GM18507 (cell line): ENCODE data around the gene FBXW11.
"Not testable (repeated sequence)": the region's sequence is repeated elsewhere in the genome, so short reads cannot be mapped to it uniquely, and the experiment has no call there.

Source experiments
- DNase-seq: peaks from one replicate; pipeline ENCODE4 v3.0.0; 2011; ENCODE audit warnings: low read depth; ENCODE audit not compliant: insufficient read length; ENCODE audit errors: extremely low spot score
- FAIRE-seq: peaks from 2 replicates; lab custom pipeline; 2011; peaks lifted over from hg19 to GRCh38; lab: Jason Lieb, UNC

Gene FBXW11

DNA sequence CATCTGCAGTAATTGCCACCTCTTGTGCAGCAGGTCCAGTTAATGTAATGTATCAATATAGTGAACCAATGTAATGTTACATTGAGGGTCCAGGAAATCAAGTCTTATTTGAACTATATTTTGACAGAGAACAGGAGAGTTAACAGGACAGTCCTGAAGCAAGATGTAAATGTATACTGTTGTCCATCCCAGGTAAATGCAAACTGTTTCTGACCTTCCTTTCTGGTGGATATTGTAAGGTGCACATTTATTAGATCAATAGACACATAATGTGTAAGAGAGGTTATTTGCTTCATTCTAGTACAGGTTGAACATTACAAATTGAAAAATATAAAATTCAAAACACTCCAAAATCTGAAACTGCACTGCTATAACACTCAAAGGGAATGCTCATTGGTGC is 23.4 kb upstream of the FBXW11 start:
- FAIRE-seq (no peak), DNase-seq (no peak)

DNA sequence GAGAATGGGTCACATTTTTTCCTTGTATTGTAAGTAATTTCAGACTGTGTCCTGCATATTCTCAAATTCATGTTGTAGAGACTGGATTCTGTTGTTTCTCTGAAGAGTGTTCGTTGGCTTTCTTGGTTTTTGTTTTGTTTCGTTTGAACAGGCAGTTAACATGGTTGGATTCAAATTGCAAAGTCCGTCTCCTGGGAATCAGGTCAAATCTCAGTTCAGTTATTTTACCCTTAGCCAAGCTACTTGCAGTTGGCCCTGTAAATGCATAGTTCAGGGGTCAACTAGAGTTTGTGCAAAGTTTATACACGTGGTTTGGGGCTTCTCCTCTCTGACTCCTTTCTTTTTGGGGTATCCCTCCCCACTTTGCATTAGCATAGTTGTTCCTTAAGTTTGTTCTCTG is 21.7 kb upstream of the FBXW11 start:
- FAIRE-seq (no peak), DNase-seq (no peak)

DNA sequence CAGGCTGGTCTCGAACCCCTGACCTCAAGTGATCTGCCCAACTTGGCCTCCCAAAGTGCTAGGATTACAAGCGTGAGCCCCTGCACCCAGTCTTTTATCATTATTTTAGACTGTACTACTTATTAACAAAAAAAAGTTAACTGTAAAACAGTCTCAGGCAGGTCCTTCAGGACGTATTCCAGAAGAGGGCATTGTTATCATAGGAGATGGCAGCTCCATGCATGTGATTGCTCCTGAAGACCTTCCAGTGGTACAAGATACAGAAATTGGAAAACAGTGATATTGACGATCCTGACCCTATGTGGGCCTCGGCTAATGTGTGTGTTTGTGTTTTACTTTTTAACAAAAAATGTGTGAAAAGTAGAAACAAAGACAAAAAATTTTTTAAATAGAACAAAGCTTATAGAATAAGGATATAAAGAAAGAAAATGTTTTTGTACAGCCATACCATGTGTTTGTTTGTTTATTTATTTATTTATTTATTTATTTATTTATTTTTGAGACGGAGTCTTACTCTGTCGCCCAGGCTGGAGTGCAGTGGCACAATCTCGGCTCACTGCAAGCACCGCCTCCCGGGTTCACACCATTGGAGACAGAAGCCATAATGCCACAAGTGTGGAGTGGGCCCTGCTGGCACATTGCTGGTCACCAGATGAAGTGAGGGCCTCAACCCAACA is 13.8 kb upstream of the FBXW11 start:
- DNase-seq, result not testable (repeated sequence)

DNA sequence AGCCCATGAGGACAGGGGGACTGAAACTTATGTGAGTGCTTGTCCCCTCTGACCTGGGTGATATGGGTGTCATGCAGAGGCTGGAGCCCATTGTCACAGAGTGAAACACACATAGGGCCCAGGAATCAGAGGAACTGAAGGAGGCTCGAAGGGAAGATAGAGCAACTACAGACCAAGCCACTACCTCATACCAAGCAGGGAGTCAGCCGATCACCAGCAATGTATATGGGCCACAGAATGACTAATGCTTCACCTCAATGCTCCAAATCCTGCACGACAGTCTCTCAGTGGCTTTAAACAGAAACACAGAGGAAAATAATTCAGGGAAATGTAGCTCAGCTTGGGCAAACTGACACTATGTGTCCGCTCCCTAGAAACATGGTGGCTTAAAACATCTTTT is 8.9 kb upstream of the FBXW11 start:
- FAIRE-seq, result no peak

More for the DNA sequence above, 13.8 kb upstream of the FBXW11 start:
- not testable (repeated sequence) for FAIRE-seq

DNA sequence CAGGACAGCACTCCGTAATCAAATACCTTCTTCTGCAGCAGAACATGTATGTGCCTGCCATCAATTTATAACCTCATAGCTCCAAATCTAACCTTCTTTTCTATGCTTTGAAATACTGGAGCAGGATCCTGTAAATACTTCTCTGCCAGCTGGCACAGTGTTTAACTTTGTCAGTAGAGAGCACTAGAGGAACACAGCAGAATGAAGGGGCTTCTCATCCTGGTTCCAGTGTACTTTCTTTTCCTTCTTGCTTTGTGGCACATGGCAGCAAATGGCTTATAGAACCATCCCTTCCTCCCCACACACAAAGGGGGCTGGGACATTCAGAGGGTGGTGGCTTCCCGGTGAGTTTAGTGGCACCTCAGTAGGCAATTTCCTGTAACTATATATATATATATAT is 3.8 kb upstream of the FBXW11 start:
- no peak for FAIRE-seq

More for the DNA sequence above, 8.9 kb upstream of the FBXW11 start:
- no peak for DNase-seq

DNA sequence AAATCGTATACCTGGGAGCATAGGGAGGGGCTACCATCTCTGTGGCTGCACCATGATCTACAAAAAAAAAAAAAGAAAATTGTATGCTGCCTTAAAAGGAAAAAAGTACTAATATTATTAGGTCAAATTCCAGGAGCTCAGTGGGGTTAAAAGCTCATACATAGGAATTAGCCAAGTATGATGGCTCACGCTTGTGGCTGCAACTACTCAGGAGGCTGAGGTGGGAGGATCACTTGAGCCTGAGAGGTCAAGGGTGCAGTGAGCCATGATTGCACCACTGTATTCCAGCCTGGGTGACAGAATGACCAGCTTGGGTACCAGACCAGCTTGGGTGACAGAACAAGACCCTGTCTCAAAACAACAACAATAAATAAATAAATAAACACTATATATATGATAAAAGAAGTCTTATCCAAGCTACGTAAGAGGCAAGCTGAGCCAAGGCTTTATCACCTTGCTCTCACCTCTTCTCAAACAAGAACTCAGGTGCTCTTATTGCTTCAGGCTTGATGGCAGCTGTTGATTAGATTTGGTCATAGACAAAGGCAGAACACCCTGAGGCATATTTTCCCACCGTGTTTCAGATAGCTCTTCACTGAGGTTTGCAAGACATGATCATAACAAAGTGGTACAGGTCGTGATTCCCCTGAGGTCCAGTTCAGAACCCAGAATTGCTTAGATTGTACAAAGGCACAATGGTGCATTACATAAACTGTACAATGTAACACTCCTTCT is 3.3 kb upstream of the FBXW11 start:
- FAIRE-seq, result no peak
- DNase-seq, result no peak

More for the DNA sequence above, 3.8 kb upstream of the FBXW11 start:
- DNase-seq, result no peak

DNA sequence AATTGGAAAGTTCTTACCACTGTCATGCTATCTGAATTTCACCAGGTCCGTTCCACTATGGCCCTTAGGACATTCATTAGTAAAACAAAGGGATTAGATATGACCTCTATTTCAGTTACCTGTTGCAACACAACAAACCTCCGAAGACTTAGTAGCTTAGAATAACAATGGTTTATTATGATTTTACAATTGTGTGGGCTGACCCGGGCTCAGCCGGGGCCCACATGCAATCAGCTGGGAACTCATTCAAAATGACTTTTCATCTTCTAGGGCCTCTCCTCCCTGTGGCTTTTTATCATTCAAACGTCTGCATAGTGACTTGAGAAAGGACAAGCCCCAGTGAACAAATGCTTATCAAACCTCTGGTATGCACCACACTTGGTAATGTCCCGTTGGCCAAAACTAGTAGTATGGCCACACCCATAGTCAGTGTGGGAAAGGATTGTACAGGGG is 2.3 kb upstream of the FBXW11 start:
- FAIRE-seq (no peak), DNase-seq (no peak)

DNA sequence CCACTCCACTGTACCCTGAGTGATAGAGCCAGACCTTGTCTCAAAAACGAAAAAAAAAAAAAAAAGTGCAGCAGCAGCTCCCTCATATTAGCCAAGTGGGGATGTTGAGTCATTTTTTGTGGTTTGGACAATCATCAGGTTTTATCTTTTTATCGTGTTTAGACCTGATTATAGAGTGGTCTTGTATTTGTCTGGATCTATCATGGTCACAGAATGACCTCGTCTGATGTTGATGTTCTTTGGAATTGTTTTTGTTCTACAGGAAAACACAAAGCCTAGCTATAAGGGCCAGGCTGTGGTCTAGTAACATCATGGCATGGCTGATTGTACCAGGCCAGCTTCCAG is 1.6 kb upstream of the FBXW11 start:
- FAIRE-seq, result no peak
- DNase-seq, result no peak

DNA sequence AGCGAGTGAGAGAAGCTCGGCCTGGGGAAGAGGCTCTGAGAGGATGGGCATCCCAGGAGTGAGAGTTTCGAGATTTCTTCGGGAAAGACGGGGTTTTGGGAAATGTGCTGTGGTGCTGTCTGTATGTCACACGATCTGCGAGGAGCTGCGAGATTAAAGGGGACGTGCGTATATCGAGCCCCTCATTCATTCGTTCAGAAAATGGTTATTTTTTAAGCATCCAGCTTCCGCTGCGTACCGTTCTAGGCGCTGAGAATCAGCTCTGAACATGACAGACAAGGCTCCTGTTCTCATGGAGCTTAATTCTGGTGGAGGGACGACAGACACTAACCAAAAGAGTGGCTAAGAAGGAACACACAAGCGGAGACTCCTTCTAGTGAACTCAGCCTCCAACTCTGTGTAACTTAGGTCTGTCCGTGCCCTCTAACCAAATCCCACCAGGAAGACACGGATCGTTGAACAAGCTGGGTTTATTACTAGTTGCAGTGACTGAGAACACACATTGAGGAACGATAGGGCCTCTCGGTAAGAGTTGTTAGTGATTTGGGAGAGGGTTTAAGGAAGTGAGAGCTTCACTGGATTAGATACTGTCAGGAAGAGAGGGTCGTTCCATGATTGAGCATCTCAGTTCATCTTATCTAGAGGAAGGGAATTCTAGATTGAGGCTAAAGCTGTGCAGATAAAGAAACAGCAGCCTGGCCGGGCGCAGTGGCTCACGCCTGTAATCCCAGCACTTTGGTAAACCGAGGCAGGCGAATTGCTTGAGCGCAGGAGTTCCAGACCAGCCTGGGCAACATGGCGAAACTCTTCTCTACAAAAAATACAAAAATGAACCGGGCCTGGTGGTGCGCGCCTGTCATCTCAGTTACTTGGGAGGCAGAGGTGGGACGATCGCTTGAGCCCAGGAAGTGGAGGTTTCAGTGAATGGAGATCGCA is 1.0 kb upstream of the FBXW11 start:
- DNase-seq (no peak), FAIRE-seq (no peak)

DNA sequence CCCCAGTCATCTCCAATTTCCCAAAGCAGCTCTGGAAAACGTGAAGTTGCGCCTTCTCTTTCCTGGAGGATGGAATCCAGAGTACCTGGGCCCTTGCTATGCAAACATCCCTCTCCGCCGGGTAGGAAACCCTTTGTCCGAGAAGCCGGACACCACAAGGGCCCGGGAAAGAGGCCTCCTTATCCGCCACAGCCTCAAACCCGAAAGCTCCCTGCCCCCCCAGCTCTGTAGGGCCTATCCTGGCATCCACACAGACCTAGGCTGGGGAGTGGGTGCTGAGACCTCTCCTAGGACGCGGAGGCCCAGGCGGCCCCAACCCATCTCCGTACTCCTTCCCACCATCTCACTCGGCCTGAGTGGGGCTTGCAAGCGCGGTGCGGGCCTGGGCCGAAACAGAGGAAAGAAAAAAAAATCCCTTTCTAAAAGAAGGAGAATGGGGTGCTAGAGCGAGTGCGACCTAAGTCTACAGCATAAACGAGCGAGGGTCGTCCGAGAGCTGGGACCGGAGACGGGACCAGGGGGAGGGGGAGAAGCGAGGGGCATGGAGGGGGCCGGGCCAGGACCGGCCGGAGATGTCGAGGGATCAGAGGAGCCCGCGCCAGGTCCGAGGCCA is 624 bp downstream of the FBXW11 start:
- FAIRE-seq, result no peak
- no peak for DNase-seq

DNA sequence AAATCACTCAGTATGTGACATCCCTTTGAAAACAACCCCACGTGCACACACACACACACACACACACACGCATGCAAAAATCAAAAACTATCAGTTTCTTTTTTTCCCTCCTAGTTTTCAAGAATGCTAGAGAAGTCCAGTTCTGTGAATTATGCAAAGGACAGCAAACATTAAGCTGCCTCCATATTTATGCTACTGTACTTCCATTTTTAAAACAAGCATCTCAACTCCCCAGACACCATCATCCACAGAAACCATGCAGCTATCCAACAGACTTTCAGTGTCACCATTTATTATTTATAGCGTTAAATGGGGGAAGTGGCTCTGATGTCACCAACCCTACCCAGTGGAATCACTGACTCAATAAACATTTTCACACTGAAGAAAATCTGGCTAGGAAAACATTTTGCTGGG is 1.6 kb downstream of the FBXW11 start:
- DNase-seq, result no peak
- FAIRE-seq, result peak; percentile 64

DNA sequence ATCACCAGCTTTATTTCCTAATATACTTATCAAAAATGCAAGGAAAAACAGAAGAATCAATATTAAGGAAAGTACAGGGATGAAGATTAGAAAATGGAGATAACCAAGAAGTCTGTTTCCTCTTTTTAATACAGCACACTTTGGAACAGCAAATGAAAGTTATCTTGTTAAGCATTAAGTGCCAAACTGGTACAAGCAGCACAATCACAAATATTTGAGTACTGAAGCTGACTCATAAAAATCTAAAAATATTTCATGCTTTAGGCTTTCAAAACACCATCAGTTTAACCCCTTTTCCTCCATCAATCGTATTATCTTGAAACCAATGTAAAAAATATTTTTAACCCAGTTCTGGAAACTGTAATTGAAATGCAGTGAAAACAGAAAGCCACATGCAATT is 2.7 kb downstream of the FBXW11 start:
- DNase-seq, result no peak
- FAIRE-seq, result no peak

DNA sequence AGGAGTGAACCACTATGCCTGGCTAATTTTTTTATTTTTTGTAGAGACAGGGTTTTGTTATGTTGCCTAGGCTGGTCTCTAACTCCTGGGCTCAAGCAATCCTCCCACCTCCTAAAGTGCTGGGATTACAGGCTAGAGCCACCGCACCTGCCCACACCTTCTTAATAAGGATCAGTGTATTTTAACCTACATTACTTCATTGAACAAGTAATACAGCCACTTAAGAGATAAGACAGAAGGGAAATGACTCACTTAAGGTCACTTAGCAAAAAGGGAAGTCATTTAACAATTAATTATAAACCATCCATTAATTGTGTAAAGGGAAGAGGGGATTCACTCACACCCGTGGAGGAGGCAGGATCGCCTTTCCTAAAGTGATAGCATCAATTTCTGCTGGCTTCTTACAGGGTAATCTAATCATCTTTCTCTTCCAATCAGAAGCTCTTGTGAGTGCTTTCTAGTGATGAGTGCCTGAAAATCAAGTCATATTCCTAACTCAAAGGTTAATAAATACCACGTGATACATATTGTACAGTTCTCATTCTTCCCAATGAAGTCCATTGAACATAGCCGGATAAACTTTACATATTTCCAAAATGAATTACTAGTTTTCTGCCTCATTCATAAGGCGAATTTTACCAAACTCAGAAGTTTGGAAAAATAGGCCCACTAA is 3.5 kb downstream of the FBXW11 start:
- FAIRE-seq, result no peak
- DNase-seq, result no peak

DNA sequence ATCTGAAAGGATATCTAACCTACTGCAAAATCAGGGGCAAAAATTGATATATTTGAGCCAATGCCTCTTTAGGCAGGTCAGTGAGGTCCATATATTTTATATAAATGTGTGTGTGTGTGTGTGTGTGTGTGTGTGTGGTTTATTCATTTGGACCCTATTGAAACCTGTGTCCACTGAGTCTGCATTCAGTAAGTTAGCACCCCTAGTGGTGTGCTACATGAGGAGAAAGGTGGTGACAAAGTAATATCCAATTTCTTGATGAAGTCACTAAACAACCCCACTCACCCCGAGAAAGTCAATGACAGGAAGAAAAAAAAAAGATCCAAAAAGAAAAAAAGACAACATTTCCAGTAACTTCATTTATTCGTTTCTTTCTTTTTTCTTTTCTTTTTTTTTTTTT is 4.1 kb downstream of the FBXW11 start:
- peak; percentile 18 for FAIRE-seq
- no peak for DNase-seq

DNA sequence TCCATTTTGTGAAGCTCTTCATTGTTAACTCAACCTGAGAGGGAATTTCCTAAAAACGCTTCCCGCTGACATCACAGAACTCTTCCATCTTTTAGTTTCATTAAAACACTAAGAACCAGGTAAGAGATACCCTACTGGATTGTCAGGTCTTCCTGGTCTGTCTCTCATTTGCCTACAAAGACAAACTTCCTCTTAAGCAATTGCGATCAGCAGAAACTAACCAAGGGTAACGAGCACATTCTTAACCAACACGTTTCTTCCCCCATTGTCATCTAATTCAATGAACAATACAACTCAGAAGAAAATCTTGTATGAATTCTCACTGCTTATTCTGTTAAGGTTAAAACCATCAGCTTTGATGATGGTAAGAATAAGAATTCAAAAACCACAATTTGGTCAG is 6.6 kb downstream of the FBXW11 start:
- FAIRE-seq (peak; percentile 86), DNase-seq (no peak)

DNA sequence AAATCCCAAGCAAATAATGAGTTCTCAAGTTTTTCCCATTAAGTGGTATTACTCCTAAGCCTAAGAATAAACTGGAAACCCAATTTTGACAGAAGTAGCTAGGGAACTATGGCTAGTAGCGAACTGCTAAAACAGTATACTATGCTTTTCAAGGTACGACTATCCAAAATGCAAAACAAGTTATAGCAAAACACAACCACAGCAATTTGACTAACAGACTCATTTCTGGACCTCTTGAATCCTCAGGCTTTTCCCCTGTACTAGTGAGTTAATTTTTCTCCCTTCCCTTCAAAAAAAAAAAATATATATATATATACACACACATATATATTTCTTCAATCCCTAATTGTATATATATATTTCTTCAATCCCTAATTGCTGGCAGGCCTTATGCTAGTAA is 7.3 kb downstream of the FBXW11 start:
- FAIRE-seq, result no peak

DNA sequence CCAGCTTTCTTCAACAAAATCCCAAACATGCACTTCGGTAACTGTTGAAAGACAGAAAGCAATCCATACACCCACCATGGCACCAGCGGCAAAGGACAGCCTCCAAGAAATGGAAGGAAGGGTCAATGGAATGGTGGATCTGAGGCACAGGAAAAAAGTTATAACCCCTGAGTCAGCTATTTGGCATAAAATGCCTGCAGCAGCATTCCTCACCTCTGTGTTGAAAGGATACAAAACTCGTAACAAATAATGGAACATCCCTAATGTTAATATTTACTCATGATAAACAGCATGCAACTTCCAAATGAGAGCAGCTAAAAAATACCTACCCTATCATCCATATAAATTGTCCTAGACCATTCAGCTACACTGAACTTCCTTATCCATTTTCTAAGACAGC is 9.4 kb downstream of the FBXW11 start:
- DNase-seq (no peak), FAIRE-seq (no peak)

More for the DNA sequence above, 7.3 kb downstream of the FBXW11 start:
- DNase-seq, result no peak

DNA sequence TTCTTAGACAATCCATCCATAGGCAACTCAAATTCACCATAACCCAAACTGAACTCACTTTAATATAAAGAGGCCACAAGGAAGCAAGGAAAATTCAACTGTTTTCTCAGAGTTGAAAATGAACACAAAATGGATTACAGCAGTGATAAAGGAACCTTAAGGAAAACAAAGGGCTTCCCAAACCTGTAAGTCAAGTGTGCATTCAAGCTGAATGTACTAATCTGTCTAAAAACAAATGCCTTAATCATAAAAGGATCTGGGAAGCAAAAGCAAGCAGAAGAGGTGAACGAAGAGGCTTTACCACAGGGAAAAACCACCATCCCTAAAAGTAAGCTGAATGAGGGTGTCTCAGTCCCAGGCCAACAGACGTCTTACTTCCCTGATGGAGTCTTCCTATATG is 13.6 kb downstream of the FBXW11 start:
- DNase-seq, result no peak

DNA sequence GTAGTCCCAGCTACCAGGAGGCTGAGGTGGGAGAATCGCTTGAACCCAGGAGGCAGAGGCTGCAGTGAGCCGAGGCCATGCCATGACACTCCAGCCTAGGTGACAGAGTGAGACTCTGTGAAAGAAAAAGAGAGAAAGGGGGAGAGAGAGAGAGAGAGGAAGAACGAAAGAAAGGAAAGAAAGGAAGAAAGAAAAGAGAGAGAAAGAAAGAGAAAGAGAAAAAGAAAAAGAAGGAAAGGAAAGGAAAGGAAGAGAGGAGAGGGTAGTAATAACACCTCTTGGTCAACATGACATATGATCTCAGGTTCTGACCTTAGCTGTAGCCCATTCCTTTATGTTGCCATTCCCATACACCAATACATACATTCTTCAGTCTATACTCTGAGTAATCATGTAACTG is 14.1 kb downstream of the FBXW11 start:
- FAIRE-seq, result no peak

More for the DNA sequence above, 13.6 kb downstream of the FBXW11 start:
- no peak for FAIRE-seq

More for the DNA sequence above, 14.1 kb downstream of the FBXW11 start:
- no peak for DNase-seq
